Kidney glomerular epithelial cell (primary cell): ENCODE results near the gene ADAM15.

Source experiments
- DNase-seq: peaks from one replicate; lab custom pipeline; 2025; lab: John Stamatoyannopoulos, UW

Gene ADAM15

GRCh38 chr1:155086856-155087535 lies 35.9 kb downstream of the ADAM15 start:
- no peak for DNase-seq

DNA sequence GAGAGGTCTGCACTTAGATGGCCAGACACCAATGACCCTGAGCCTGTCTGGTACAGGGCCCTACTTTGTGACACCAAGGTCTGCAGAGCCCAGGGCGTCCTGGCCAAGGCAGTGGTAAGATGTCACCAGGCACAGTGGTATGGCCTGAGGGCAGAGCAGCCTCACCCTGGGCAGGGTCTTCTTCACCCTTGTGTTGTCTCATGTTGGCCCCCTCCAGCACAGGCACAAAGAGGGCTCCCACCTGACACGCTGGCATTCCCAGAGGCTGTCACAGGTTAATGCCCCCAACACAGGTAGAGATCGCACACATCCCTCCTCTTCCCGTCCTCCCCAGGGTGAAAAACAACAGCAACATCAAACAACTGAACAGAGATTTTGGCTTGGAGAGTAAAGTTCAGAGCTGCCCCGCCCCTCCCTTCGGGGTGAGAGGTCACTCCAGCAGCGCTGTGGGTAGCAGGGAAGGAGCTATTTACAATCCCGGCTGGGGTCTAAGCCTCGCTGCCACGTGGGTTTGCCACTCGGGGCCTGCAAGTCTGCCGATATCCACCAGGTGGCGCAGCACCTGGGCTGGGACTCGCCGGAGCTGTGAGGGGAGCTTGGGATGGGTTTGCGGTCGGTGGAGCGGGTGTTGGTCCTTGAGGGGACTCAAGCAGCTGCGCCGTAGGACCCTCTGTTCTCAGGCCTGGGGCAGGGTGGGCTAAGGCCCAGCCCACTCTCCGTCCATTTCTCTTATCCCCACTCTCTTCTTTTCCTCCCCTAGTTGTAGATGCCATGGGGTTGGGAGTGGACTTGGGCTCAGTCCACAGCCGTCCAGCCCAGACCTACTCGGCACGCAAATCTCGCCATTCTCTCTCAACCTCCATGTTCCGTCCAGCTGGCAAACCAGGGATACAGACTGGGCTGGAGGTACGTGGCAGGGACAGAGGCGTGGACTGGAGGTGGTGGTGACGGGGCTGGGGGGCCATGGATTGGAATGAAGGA lies 40.2 kb downstream of the ADAM15 start:
- DNase-seq = peak; percentile 20

DNA sequence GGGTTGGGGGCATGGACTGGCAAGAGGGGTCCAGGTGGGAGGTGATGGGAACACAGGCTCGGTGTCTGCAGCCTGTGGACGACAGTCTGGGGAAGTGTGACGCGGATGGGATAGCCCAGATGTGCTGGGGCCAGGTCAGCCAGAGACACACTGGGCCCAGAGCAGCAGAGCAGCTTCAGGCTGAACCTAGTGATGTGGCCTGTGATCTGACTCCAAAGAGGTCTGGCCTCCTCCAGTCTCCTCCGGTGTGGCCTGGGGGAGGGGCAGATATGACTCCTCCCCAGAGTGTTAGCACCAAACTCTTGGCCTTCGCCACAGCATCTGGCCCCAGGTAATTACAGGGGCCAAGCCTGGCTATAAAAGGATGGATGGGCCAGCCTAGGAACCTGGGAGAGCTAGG lies 41.0 kb downstream of the ADAM15 start:
- no peak for DNase-seq

GRCh38 chr1:155092641-155093040 lies 41.5 kb downstream of the ADAM15 start:
- DNase-seq = no peak

DNA sequence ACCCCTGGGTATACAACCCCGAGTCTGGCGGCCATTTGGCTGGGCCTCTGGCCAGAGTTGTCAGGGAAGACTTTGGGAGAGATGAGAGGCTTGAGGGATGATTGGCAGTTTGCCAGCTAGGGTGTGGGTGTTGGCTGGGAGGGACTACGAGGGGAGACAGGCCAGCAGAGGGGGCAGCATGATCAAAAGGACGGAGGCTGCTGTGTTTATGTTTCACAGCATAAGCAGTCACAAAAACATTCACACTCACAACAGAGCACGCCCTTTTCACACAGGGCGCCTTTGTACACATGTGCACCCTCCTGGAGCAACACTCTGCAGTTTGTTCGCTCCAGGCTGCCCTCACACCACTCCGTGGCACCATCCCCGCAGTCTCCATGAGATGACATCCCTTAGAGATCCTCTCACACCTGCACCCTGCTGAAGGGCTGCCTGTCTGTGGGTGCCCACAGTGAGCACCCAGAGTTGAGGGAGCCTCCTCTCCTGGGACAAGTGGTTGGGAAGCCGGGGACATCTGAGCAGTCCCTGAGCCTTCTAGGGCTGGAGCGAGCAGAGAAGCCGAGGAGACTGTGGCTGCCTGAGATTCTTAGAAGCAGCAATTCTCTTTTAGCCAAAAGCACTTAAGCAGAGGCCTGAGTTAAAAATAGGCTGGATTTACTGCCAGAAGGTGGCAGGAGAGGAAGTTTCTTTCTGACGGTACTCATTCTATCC lies 43.0 kb downstream of the ADAM15 start:
- DNase-seq = peak; percentile 27

- DNase-seq = no peak
Observed at GRCh38 chr1:155094622-155094948, 43.5 kb downstream of the ADAM15 start.

DNA sequence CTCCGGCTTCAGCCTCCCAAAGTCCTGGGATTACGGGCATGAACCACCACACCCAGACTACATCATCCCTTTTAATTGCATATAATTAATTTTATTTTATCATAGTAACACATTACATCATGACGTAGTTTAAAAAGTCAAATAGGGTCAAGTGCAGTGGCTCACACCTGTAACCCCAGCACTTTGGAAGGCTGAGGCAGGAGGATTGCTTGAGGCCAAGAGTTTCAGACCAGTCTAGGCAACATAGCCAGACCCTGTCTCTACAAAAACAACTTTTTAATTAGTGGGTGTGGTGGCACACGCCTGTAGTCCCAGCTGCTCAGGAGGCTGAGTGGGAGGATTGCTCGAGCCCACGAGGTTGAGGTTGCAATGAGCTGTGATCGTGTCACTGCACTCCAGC lies 48.2 kb downstream of the ADAM15 start:
- no peak for DNase-seq

DNA sequence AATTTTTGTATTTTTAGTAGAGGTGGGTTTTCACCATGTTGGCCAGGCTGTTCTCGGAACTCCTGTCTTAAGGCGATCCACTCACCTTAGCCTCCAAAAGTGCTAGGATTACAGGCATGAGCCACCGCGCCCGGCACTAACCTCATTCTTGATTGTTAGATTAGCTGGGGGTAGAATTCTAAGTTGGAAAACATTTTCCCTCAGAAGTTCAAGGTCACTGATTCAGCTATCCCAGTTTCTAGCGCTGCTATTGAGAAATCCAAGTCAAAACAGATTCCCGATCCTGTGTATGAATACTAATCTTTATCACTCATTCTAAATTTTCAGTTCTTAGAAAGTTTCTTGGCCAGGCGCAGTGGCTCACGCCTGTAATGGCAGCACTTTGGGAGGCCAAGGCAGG lies 52.2 kb downstream of the ADAM15 start:
- no peak for DNase-seq

- no peak for DNase-seq
Observed at GRCh38 chr1:155104605-155105534, 53.8 kb downstream of the ADAM15 start.

GRCh38 chr1:155105604-155106011 lies 54.5 kb downstream of the ADAM15 start:
- no peak for DNase-seq

GRCh38 chr1:155106862-155107261 lies 55.7 kb downstream of the ADAM15 start:
- no peak for DNase-seq

DNA sequence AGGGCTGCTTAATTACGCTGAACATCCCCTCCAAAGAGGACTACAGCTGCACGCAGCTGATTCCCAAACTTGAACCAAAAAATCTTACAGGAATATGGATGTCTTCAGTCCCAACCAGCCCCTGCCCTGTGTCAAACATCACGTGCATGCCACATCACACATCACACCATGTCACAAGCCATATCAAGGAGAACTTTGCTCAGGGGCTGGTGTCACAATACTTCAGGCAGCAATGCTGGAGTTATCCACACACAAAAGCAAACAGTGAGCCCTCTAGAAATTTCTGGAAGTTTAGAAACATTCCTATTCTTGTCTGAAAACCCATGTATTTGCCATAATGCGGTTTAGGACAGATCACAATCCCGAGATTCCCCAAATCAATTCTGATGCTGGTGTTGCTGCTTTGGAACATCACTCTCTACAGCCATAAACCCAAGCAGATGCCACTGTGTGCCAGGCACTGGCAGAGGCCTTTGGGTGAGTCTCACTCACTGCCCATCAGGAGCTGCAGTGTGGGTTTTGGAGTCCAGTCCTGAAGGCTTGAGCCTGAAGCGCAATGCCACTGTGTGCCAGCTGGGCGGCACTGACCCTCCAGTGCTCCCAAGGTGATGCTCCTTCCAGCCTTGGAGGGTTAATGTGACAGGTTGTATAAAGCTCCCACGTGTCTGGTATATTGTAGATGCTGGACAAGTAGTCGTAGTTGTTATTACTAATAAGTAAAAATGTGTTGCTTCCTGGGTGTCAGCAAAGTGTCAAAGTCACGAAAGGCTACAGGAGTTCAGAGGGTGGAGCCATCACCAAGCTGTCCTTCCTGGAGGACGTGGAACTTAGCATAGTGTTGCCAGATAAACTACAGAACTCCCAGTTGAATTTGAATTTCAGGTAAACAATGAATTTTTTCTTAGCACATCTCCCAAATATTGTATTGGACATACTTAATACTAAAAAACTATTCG lies 56.5 kb downstream of the ADAM15 start:
- no peak for DNase-seq

DNA sequence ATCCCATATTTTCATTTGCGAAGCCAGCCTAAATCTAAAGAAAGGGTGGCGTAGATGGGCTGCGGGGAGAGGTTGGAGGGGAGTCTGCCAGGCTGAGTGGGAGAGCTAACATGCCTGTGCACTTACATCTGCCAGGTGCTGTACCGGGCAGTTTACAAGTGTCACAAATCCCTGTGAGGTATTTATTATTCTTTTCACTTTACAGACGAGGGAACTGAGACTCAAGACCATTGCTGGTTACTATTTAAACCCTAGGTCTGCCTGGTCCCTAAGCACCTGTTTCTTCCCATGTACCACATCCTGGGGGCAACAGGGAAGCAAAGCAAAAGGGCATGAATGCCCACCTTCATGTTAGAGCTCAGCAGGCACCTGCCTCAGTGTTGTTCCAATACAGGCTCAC lies 57.2 kb downstream of the ADAM15 start:
- DNase-seq = no peak

GRCh38 chr1:155110381-155110780 lies 59.3 kb downstream of the ADAM15 start:
- no peak for DNase-seq

DNA sequence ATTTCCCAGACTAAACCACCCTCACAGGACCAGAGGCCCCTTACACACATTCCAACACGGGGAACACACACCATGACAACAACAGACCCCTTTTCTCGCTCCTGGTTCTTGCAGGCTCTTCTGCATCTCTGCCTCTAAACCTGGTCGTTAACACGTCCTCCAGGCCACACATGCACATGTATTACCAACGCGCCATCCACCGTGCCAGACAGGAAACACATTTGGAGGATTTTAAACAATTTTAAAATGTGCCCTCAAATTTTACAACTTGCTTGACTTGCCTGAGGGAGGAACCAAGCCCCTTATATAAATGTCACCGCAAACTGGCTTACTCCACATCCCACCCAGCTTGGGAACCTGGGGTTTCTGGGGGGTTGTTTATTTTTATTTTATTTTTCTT lies 59.7 kb downstream of the ADAM15 start:
- no peak for DNase-seq
